OCI-LY3 (cell line): ENCODE results near the gene RBBP8NL.
"Not testable (repeated sequence)": the region's sequence is repeated elsewhere in the genome, so short reads cannot be mapped to it uniquely, and the experiment has no call there.

Source experiments
- H2AFZ ChIP-seq: fragments of 200-600, 300-600 bp; shearing (Covaris generic); 2 replicates; pipeline ENCODE4 v1.6.0; 2014; ENCODE audit warnings: antibody characterized with exemption, low read depth, low read length
- H3K27ac ChIP-seq: fragments of 200-600, 300-600 bp; sonication (generic); 2 replicates; pipeline ENCODE4 v1.5.1; 2014; ENCODE audit warnings: mild to moderate bottlenecking, low read length, moderate library complexity, mixed read lengths
- H3K27me3 ChIP-seq: fragments of 200-600, 300-600 bp; sonication (generic); 2 replicates; pipeline ENCODE4 v1.6.1; 2014; ENCODE audit warnings: low read depth, low read length, mixed read lengths
- H3K36me3 ChIP-seq: fragments of 200-600, 300-600 bp; sonication (generic); replicated peaks from 2 replicates; pipeline ENCODE3; 2014; ENCODE audit warnings: low read depth, low read length, mixed read lengths
- H3K4me1 ChIP-seq: fragments of 300-600, 200-600 bp; sonication (generic); 2 replicates; pipeline ENCODE4 v1.6.1; 2014; ENCODE audit warnings: low read length, mixed read lengths
- H3K4me2 ChIP-seq: fragments of 200-600, 300-600 bp; sonication (generic); 2 replicates; pipeline ENCODE4 v1.6.1; 2014; ENCODE audit warnings: low read length, mixed read lengths
- H3K4me3 ChIP-seq: fragments of 300-600, 200-600 bp; sonication (generic); 2 replicates; pipeline ENCODE4 v1.5.1; 2014; ENCODE audit warnings: antibody characterized with exemption, mild to moderate bottlenecking, low read length, moderate library complexity
- H3K79me2 ChIP-seq: fragments of 300-600, 200-600 bp; shearing (Covaris generic); 2 replicates; pipeline ENCODE4 v1.6.1; 2014; ENCODE audit warnings: mild to moderate bottlenecking, low read length, mixed read lengths
- H3K9ac ChIP-seq: fragments of 300-600, 200-600 bp; shearing (Covaris generic); 2 replicates; pipeline ENCODE4 v1.6.0; 2014; ENCODE audit warnings: mild to moderate bottlenecking, low read length, moderate library complexity
- H3K9me3 ChIP-seq: fragments of 200-600, 300-600 bp; shearing (Covaris generic); 2 replicates; pipeline ENCODE4 v1.6.1; 2014; ENCODE audit warnings: low read length, mixed read lengths; ENCODE audit not compliant: insufficient read depth
- H4K20me1 ChIP-seq: fragments of 200-600, 300-600 bp; sonication (generic); 2 replicates; pipeline ENCODE4 v1.6.1; 2016; ENCODE audit warnings: low read length, mixed read lengths; ENCODE audit not compliant: insufficient read depth
- EZH2phosphoT487 ChIP-seq: fragments of 200-600 bp; shearing (Covaris generic); IDR thresholded peaks from 2 replicates; pipeline ENCODE4 v1.6.1; 2018; ENCODE audit warnings: antibody characterized with exemption, mixed run types, low read depth
- TF ChIP-seq, protein P1 (sequence below): fragments of 200-600, 300-600 bp; sonication (generic); IDR thresholded peaks from 2 replicates; pipeline ENCODE4 v1.5.1; 2014; ENCODE audit warnings: antibody characterized with exemption, low read length, low read depth

RBBP8NL gene

DNA sequence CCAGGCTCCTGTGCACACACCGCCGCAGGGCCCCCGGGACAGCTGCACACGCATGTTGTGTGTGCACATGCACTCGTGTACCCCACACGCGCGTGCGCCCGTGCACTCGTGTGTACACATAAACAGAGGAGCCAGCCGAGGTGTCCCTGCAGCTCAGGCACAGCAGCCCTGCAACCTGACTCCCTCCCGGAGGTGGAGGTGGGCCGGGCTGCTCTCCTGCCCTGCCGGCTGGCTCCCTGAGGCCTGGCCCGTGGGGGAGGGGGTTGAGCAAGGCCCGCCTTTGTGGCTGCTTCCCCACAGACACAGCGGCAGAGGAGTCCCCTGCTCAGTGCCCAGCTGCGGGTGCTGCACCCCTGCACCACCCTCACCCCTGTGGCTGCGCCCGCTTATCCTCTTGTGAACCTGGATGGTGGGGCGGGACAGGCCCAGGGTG, 624 bp downstream of the RBBP8NL start:
- no peaks in the 10 kb centered on the region for H3K9me3 ChIP-seq
- no peak overlapping the region for H3K27ac ChIP-seq
- no peaks in the 10 kb centered on the region for H3K79me2 ChIP-seq
- H3K4me2 ChIP-seq, result no peak overlapping the region
- no peaks in the 10 kb centered on the region for H3K4me1 ChIP-seq
- H3K36me3 ChIP-seq, result no peaks in the 10 kb centered on the region
- H4K20me1 ChIP-seq, result no peaks in the 10 kb centered on the region
- TF ChIP-seq, protein P1, sequence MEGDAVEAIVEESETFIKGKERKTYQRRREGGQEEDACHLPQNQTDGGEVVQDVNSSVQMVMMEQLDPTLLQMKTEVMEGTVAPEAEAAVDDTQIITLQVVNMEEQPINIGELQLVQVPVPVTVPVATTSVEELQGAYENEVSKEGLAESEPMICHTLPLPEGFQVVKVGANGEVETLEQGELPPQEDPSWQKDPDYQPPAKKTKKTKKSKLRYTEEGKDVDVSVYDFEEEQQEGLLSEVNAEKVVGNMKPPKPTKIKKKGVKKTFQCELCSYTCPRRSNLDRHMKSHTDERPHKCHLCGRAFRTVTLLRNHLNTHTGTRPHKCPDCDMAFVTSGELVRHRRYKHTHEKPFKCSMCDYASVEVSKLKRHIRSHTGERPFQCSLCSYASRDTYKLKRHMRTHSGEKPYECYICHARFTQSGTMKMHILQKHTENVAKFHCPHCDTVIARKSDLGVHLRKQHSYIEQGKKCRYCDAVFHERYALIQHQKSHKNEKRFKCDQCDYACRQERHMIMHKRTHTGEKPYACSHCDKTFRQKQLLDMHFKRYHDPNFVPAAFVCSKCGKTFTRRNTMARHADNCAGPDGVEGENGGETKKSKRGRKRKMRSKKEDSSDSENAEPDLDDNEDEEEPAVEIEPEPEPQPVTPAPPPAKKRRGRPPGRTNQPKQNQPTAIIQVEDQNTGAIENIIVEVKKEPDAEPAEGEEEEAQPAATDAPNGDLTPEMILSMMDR, result no peak
- no peak for TF ChIP-seq EZH2phosphoT487
- H3K27me3 ChIP-seq, result peaks cover 6% of the 10 kb centered on the region
- H3K4me3 ChIP-seq, result no peak overlapping the region
- no peak overlapping the region for H3K9ac ChIP-seq
- no peak overlapping the region for H2AFZ ChIP-seq

DNA sequence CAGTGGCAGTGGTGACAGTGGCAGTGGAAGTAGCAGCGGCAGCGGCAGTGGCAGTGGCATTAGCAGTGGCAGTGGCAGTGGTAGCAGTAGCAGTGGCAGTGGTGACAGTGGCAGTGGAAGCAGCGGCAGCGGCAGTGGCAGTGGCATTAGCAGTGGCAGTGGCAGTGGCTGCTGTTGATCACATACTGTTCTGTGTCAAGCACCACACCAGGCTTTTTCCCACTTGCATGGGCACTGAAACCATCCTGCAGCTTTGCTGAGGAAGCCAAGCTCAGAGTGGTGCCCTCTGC, 1.3 kb downstream of the RBBP8NL start:
- H3K27me3 ChIP-seq, H4K20me1 ChIP-seq, H3K4me2 ChIP-seq, H3K9ac ChIP-seq, H2AFZ ChIP-seq, H3K36me3 ChIP-seq, H3K4me1 ChIP-seq, H3K79me2 ChIP-seq, H3K4me3 ChIP-seq, H3K9me3 ChIP-seq, H3K27ac ChIP-seq: not testable (repeated sequence)

DNA sequence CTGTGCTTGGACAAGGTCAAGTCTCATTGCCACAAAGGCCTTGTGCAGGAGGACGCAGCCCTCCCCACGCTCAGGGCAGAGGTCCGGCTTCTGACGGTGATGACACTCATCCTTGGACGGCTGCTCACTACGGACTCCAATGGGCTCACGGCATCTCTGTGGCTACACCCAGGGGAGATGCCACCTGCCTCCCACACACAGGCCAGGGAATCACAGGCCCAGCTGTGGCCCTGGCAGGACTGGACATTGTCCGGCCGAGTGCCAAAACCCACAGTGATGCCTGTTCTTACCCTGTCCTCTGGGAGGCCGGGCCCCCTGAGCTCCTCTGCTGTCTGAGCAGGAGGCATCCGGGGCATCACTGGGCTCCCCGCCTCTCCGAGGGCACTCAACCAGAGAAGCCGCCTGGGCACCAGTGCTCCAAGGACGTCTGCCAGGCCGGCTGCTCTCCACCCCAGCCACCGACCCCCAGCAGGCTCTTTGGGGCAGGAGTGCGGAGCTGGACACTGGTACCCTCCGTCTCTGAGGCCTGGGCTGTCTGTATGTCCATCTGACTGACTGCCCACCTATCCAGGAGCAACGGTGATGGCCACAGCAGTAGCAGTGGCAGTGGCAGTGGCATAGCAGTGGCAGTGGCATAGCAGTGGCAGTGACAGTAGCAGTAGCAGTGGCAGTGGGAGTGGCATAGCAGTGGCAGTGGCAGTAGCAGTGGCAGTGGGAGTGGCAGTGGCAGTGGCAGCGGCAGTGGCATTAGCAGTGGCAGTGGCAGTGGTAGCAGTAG, 1.9 kb downstream of the RBBP8NL start:
- no peak overlapping the region for H3K4me3 ChIP-seq
- H3K79me2 ChIP-seq, result no peaks in the 10 kb centered on the region
- H3K27me3 ChIP-seq, result peaks cover 6% of the 10 kb centered on the region
- H3K4me1 ChIP-seq, result no peaks in the 10 kb centered on the region
- H2AFZ ChIP-seq, result no peak overlapping the region
- H4K20me1 ChIP-seq, result no peaks in the 10 kb centered on the region
- H3K9ac ChIP-seq, result no peak overlapping the region
- H3K9me3 ChIP-seq, result no peaks in the 10 kb centered on the region
- TF ChIP-seq, protein P1, result no peak
- no peak for TF ChIP-seq EZH2phosphoT487
- no peak overlapping the region for H3K4me2 ChIP-seq
- no peak overlapping the region for H3K27ac ChIP-seq
- no peaks in the 10 kb centered on the region for H3K36me3 ChIP-seq

DNA sequence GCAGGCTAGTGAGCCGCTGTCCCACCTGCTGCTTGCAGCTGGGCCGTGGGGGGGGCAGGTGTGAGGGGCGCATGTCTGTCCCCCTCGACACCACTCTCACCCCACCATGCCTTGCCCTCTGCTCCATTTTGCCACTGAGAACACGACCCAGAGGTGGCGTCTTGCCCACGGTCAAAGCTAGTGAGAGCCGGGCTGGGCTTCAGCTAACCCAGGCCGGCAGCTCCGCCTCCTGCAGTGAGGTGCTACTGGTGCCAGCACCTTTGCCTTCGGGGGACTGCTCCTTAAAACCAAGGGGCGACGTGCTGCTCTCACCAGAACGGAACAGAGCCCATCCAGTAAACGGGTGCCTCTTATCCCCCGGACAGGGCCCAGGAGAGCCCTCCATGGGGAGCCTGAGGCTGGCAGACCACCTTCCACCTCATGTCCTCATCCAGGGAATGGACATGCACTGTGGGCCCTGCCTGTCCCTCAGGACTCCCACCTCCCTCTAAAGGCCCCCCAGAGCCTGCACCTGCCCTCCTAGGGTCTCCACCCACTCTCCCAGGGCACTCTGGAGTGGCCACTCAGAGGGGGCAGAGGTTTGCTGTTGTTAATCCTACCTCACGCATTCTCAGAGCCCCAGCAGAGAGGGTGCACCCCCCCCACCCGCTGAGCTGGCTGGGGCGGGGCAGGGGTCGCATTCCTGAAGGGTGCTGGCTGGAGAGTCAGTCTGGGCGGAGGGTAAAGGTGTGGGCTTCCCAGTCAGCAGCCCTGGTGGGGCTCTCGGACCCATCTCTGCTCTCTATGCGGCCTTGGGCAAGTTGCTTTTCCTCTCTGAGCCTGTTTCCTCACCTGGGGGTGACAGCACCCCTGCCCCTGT, 2.9 kb downstream of the RBBP8NL start:
- Histone ChIP-seq H3K9me3 (no peaks in the 10 kb centered on the region), H3K4me3 (no peak overlapping the region), H3K27ac (no peak overlapping the region), H3K79me2 (no peaks in the 10 kb centered on the region), H3K36me3 (no peaks in the 10 kb centered on the region), H2AFZ (no peak overlapping the region), H3K27me3 (peaks cover 1% of the 10 kb centered on the region; the same call in 1 of the 2 replicates), H3K4me1 (no peaks in the 10 kb centered on the region), H3K4me2 (no peak overlapping the region), H4K20me1 (no peaks in the 10 kb centered on the region), H3K9ac (no peak overlapping the region)
- TF ChIP-seq, protein P1, result no peak
- TF ChIP-seq EZH2phosphoT487, result no peak
